Thyroid gland (tissue), 4 donors: ENCODE results near the gene PREX1.

ENCODE experiments used
- POLR2A ChIP-seq, 2 donors: fragments of 450-650 bp; IDR thresholded peaks; one replicate each; pipeline ENCODE4 v1.6.1; 2017; ENCODE audit warnings: antibody characterized with exemption in 2 of 2, mild to moderate bottlenecking in 2 of 2, moderate library complexity in 1 of 2
- TF ChIP-seq, protein P1 (sequence below), 6 experiments: fragments of 200-600 bp in 3 of 6; fragments of 450-650 bp in 3 of 6; sonication (generic) in 3 of 6; IDR thresholded peaks; one replicate each; pipeline ENCODE4 v1.5.1; 2016 to 2019; ENCODE audit warnings: antibody characterized with exemption in 6 of 6, mild to moderate bottlenecking in 2 of 6, inconsistent platforms in 1 of 6, moderate library complexity in 1 of 6

DNA sequence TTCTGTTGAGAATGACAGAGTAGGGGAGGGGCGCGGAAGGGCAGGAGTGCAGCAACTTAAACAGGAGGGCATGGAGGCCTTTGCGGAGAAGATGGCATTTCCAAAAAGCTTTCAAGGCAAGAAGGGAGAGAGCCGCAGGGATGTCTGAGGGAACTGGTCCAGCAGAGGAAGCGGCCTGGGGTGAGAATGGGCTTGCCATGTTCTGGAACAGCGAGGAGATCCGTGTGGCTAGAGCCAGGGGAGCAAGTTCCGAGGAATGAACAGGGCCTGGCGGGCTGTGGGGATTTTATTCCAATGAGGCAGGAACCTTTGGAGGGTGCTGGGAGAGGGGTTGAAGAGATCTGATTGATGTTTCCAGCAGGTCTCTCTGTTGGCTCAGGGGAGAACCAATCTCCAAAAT is 86.1 kb downstream of the PREX1 start:
- TF ChIP-seq, protein P1, sequence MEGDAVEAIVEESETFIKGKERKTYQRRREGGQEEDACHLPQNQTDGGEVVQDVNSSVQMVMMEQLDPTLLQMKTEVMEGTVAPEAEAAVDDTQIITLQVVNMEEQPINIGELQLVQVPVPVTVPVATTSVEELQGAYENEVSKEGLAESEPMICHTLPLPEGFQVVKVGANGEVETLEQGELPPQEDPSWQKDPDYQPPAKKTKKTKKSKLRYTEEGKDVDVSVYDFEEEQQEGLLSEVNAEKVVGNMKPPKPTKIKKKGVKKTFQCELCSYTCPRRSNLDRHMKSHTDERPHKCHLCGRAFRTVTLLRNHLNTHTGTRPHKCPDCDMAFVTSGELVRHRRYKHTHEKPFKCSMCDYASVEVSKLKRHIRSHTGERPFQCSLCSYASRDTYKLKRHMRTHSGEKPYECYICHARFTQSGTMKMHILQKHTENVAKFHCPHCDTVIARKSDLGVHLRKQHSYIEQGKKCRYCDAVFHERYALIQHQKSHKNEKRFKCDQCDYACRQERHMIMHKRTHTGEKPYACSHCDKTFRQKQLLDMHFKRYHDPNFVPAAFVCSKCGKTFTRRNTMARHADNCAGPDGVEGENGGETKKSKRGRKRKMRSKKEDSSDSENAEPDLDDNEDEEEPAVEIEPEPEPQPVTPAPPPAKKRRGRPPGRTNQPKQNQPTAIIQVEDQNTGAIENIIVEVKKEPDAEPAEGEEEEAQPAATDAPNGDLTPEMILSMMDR (IDR thresholded peaks at IDR 0.05) = no peak
- TF ChIP-seq POLR2A (IDR thresholded peaks at IDR 0.05) = no peak
